Ovary (tissue), 3 donors: ENCODE data around the gene SCOC.

Source experiments
- CTCF ChIP-seq, 3 donors: fragments of 450-650 bp in 2 of 3; fragments of 200-600 bp in 1 of 3; IDR thresholded peaks; one replicate each; pipeline versions ENCODE4 v1.5.1 to v1.8.0; 2016 to 2022; ENCODE audit warnings: antibody characterized with exemption in 3 of 3, mild to moderate bottlenecking in 1 of 3
- EP300 ChIP-seq: sonication (generic); formaldehyde crosslinking; IDR thresholded peaks from one replicate; pipeline ENCODE4 v1.6.1; 2017; ENCODE audit warnings: antibody characterized with exemption
- POLR2A ChIP-seq: fragments of 450-650 bp; IDR thresholded peaks from one replicate; pipeline ENCODE4 v1.6.1; 2017; ENCODE audit warnings: antibody characterized with exemption, mild to moderate bottlenecking, moderate library complexity
- donor health status: DM: no; HTN: no; CAD: no.

- TF ChIP-seq EP300, result no peak
- TF ChIP-seq CTCF (IDR thresholded peaks at IDR 0.05), result no peak
- TF ChIP-seq POLR2A, result no peak
These were observed 18.2 kb upstream of the SCOC start for GRCh38 chr4:140355288-140355687.
